ENCODE data around the gene EML6.

- TF ChIP-seq, protein P1, sequence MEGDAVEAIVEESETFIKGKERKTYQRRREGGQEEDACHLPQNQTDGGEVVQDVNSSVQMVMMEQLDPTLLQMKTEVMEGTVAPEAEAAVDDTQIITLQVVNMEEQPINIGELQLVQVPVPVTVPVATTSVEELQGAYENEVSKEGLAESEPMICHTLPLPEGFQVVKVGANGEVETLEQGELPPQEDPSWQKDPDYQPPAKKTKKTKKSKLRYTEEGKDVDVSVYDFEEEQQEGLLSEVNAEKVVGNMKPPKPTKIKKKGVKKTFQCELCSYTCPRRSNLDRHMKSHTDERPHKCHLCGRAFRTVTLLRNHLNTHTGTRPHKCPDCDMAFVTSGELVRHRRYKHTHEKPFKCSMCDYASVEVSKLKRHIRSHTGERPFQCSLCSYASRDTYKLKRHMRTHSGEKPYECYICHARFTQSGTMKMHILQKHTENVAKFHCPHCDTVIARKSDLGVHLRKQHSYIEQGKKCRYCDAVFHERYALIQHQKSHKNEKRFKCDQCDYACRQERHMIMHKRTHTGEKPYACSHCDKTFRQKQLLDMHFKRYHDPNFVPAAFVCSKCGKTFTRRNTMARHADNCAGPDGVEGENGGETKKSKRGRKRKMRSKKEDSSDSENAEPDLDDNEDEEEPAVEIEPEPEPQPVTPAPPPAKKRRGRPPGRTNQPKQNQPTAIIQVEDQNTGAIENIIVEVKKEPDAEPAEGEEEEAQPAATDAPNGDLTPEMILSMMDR (IDR thresholded peaks at IDR 0.05; ENCODE audit: low read depth, low read length), result no peak
- TF ChIP-seq MAX (IDR thresholded peaks at IDR 0.05; ENCODE audit: low read depth, low read length), result no peak
Measured at GRCh38 chr2:54928719-54929118, 205.3 kb downstream of the EML6 start.
